HCT116 (cell line): ENCODE results near the gene RYR3.

Experiments
- CEBPB ChIP-seq: IDR thresholded peaks from 2 replicates; pipeline ENCODE4 v1.6.1; 2012; ENCODE audit warnings: low read depth
- CTCF ChIP-seq, 3 experiments: fragments of 200-600 bp in 1 of 3; sonication (generic) in 1 of 3; IDR thresholded peaks in 2 of 3; conservative IDR thresholded peaks in 1 of 3; 2 replicates each; pipeline ENCODE4 v1.5.1; 2012 to 2017; ENCODE audit warnings: low read depth in 2 of 3, low read length in 2 of 3, antibody characterized with exemption in 1 of 3, borderline replicate concordance in 1 of 3, control low read depth in 1 of 3, mild to moderate bottlenecking in 1 of 3, mixed read lengths in 1 of 3, mixed run types in 1 of 3, moderate library complexity in 1 of 3; ENCODE audit not compliant: insufficient read depth in 1 of 3
- ELF1 ChIP-seq: IDR thresholded peaks from 2 replicates; pipeline ENCODE4 v1.6.1; 2012; ENCODE audit warnings: low read depth, borderline replicate concordance
- EZH2 ChIP-seq: fragments of 200-600 bp; sonication (generic); IDR thresholded peaks from 2 replicates; pipeline ENCODE4 v1.6.1; 2017; ENCODE audit warnings: antibody characterized with exemption, mixed run types
- EZH2phosphoT487 ChIP-seq: fragments of 200-600 bp; IDR thresholded peaks from 2 replicates; pipeline ENCODE4 v1.6.1; 2018; ENCODE audit warnings: antibody characterized with exemption, borderline replicate concordance
- MAX ChIP-seq: IDR thresholded peaks from 2 replicates; pipeline ENCODE4 v1.6.1; 2012
- POLR2A ChIP-seq: IDR thresholded peaks from 2 replicates; pipeline ENCODE4 v1.7.0; 2011; ENCODE audit warnings: borderline replicate concordance; ENCODE audit not compliant: insufficient read depth, insufficient read length; ENCODE audit errors: extremely low read depth
- POLR2AphosphoS5 ChIP-seq: IDR thresholded peaks from 2 replicates; pipeline ENCODE4 v1.6.1; 2011; ENCODE audit warnings: mild to moderate bottlenecking, low read depth, low read length, moderate library complexity
- RAD21 ChIP-seq: IDR thresholded peaks from 2 replicates; pipeline ENCODE4 v1.6.1; 2012; ENCODE audit warnings: low read depth, mild to moderate bottlenecking
- REST ChIP-seq: IDR thresholded peaks from 2 replicates; pipeline ENCODE4 v1.6.1; 2012; ENCODE audit warnings: low read depth
- SIN3A ChIP-seq: IDR thresholded peaks from 2 replicates; pipeline ENCODE4 v1.6.1; 2012; ENCODE audit warnings: low read depth
- SP1 ChIP-seq: IDR thresholded peaks from 2 replicates; pipeline ENCODE4 v1.6.1; 2012; ENCODE audit warnings: low read depth
- YY1 ChIP-seq: IDR thresholded peaks from 2 replicates; pipeline ENCODE4 v1.6.1; 2011; ENCODE audit warnings: low read length, low read depth, moderate library complexity, mild to moderate bottlenecking; ENCODE audit not compliant: insufficient replicate concordance; ENCODE audit errors: extremely low read depth
- ZNF274 ChIP-seq: fragments of 200-500 bp; sonication (Bioruptor generic); IDR thresholded peaks from 2 replicates; pipeline ENCODE4 v1.6.1; 2014; ENCODE audit warnings: mild to moderate bottlenecking, low read depth, low read length, inconsistent platforms

GRCh38 chr15:33638453-33638852 is 327.7 kb downstream of the RYR3 start:
- no peak for TF ChIP-seq CTCF (IDR thresholded peaks at IDR 0.05 in 2 of 3, conservative IDR thresholded peaks at IDR 0.05 in 1 of 3; ENCODE audit: borderline replicate concordance in 1 of 3, insufficient read depth in 1 of 3, low read depth in 2 of 3, low read length in 2 of 3)
- no peak for TF ChIP-seq REST
- TF ChIP-seq SP1 = no peak
- TF ChIP-seq EZH2 = no peak
- TF ChIP-seq MAX = no peak
- no peak for TF ChIP-seq POLR2A
- TF ChIP-seq CEBPB = no peak
- no peak for TF ChIP-seq ZNF274
- TF ChIP-seq POLR2AphosphoS5 = no peak
- no peak for TF ChIP-seq YY1
- no peak for TF ChIP-seq ELF1
- TF ChIP-seq RAD21 = no peak
- TF ChIP-seq SIN3A = no peak
- TF ChIP-seq EZH2phosphoT487 = no peak
